Astrocyte of the cerebellum (primary cell): ENCODE data around the gene NAA25.

Source experiments
- DNase-seq: peaks from one replicate; pipeline ENCODE4 v3.0.0-alpha.2; 2011; ENCODE audit warnings: low read depth
- H3K4me3 ChIP-seq: 2 replicates; pipeline ENCODE4 v1.5.1; 2011; ENCODE audit warnings: mild to moderate bottlenecking, low read depth, low read length, moderate library complexity
- in situ Hi-C: cut with HindIII; loops from 2 replicates; pipeline ENCODE4 v1.10.0; 2017; ENCODE audit warnings: low sequenced_read_pairs
- TF ChIP-seq, protein P1 (sequence below): IDR thresholded peaks from 2 replicates; pipeline ENCODE4 v1.5.1; 2012; ENCODE audit warnings: low read length, low read depth, moderate library complexity, mild to moderate bottlenecking; ENCODE audit errors: missing control alignments

Gene NAA25

DNA sequence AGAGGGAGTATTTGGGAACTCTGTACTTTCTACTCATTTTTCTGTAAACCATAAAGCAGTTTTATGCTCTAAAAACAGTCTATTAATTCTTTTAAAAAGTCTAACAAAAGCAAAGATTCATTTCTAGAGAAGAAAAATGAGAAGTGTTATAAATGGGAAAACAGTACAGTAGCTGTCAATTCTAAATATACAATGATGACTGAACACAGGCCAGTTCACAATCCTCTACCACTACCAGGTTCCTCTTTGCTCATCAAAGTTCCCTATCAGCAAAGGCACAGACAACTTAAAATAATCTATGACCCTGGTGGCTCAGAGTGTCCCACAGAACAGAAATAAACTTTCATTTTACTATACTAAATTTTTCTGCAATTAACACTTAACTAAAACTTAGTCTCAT, 12.5 kb downstream of the NAA25 start:
- H3K4me3 ChIP-seq = no peak overlapping the region
- TF ChIP-seq, protein P1, sequence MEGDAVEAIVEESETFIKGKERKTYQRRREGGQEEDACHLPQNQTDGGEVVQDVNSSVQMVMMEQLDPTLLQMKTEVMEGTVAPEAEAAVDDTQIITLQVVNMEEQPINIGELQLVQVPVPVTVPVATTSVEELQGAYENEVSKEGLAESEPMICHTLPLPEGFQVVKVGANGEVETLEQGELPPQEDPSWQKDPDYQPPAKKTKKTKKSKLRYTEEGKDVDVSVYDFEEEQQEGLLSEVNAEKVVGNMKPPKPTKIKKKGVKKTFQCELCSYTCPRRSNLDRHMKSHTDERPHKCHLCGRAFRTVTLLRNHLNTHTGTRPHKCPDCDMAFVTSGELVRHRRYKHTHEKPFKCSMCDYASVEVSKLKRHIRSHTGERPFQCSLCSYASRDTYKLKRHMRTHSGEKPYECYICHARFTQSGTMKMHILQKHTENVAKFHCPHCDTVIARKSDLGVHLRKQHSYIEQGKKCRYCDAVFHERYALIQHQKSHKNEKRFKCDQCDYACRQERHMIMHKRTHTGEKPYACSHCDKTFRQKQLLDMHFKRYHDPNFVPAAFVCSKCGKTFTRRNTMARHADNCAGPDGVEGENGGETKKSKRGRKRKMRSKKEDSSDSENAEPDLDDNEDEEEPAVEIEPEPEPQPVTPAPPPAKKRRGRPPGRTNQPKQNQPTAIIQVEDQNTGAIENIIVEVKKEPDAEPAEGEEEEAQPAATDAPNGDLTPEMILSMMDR = no peak
- in situ Hi-C loops = no loop called here

GRCh38 chr12:112091563-112091962, 17.0 kb downstream of the NAA25 start:
- TF ChIP-seq, protein P1 = no peak
- in situ Hi-C loops = no loop called here
- no peak for DNase-seq
- no peak overlapping the region for H3K4me3 ChIP-seq

More for the DNA sequence above, 12.5 kb downstream of the NAA25 start:
- no peak for DNase-seq

- in situ Hi-C loops = no loop called here
- TF ChIP-seq, protein P1 = no peak
- H3K4me3 ChIP-seq = no peak overlapping the region
- no peak for DNase-seq
Measured at GRCh38 chr12:112087851-112088250, 20.7 kb downstream of the NAA25 start.

DNA sequence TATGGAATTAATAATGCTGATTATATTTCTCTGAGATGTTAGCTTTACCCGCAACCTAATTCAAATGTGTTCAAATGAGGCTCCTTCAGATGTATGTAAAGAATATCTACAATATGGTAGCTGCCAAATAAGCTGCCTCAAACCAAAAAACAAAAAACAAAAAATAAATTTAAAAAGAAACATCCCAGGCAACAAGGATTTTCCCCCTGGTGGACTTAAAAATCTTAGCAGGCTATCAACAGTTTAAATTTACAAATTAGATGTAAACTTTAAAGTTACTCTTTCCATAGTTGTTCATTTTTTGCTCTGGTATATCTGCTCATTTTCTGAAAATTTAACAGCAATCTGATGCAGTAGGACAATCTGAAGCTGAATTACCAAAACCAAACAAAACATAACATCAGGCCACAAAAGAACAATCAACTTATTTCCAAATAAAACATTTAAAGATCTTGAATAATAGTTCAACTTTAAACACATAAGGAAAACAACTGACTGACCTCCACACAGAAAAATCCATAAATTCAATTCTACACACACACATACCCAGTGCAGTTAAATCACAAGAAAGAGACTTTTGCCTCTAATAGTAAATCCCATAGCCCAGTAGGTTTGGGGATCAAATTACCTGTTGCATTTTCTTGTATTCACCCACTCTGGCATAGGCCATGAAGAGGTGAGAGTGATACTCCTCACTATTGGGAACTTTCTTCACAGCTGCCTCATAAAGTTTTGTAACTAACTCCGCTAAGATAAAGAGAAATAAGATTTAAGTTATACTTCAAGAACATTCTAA, 21.3 kb downstream of the NAA25 start:
- DNase-seq = no peak
- H3K4me3 ChIP-seq = no peak overlapping the region
- in situ Hi-C loops = no loop called here
- TF ChIP-seq, protein P1 = no peak

GRCh38 chr12:112066566-112066965, 42.0 kb downstream of the NAA25 start:
- in situ Hi-C loops = no loop called here
- TF ChIP-seq, protein P1 = no peak

GRCh38 chr12:112063273-112063672, 45.3 kb downstream of the NAA25 start:
- TF ChIP-seq, protein P1 = no peak
- no peak for DNase-seq
- in situ Hi-C loops = no loop called here
- H3K4me3 ChIP-seq = no peak overlapping the region

More at GRCh38 chr12:112066566-112066965, 42.0 kb downstream of the NAA25 start:
- no peak overlapping the region for H3K4me3 ChIP-seq
- DNase-seq = no peak

DNA sequence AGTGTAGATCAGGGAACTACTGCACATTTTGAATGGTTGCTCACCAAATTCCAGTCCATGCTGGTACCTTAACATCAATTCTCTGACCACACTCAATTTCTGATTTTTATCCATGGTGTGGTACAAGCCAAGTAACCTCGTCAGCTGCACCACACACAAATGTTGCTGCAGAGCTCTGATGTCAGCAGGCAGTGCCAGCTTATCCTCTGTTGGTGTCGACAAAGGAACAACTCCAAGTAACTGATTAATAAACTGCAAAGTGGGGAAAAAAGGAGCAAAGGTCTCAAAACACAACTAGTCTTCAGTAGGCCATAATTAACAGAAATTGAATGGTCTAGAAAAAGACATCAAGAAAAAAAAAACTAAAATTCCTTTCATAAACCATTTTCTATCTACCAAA, 47.4 kb downstream of the NAA25 start:
- no peak overlapping the region for H3K4me3 ChIP-seq
- DNase-seq = no peak
- TF ChIP-seq, protein P1 = no peak
- in situ Hi-C loops = no loop called here
